GM19328 (cell line): ENCODE data around the gene SLC30A10.
"Not testable (repeated sequence)": the region's sequence is repeated elsewhere in the genome, so short reads cannot be mapped to it uniquely, and the experiment has no call there.

Source experiments
- ATAC-seq: cut with Tn5 transposase; IDR thresholded peaks from one replicate; pipeline ENCODE4 v1.9.1; 2021; ENCODE audit warnings: mild to moderate bottlenecking, moderate library complexity; ENCODE audit not compliant: unreplicated experiment

Gene SLC30A10

DNA sequence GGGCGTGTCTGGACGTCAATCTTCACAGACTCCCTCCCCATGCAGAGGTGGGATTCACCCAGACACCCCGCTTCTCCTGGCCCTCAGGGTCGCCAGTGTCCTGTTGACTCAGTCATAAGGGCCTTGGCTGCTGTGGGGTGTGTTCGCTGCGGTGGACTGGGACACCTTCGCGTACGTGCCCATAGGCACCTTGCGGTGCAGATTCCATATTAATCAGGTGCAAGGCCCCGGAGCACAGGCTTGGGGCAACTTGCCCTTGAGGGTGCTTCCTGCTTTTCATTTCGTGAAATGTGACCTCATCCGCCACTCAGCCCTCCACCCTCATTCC is 398 bp upstream of the SLC30A10 start:
- ATAC-seq: no peak

DNA sequence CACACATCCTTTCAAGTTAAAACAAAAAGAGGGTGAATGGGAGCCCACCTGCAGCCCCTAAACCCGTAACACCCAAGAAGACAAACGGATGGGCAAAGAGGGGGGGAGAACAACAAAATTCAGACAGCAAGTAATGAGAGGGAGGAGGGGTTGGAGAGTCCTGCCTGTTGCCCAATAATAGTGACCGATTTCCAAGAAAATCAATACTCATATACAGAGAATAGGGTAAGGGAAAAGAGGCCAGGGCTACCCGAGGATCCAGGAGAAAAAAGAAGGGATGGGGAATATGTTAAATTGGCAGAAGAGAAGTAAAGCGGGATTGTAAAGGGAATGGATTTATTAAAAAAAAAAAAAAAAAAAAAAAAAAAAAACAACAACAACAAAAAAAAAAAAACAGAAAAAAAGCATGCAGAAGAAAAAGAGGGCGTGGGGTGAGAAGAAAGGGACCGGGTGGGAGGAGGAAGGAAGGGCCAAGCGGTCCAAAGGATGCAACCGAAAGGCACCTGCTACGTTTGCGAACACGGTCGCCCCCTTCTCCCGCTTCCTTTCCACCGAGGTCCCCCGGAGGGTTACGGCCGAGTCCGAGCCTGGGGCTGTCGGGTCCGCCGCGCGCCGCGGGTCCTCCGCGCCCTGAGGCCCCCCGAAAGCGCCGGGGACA is 930 bp downstream of the SLC30A10 start:
- ATAC-seq: no peak

DNA sequence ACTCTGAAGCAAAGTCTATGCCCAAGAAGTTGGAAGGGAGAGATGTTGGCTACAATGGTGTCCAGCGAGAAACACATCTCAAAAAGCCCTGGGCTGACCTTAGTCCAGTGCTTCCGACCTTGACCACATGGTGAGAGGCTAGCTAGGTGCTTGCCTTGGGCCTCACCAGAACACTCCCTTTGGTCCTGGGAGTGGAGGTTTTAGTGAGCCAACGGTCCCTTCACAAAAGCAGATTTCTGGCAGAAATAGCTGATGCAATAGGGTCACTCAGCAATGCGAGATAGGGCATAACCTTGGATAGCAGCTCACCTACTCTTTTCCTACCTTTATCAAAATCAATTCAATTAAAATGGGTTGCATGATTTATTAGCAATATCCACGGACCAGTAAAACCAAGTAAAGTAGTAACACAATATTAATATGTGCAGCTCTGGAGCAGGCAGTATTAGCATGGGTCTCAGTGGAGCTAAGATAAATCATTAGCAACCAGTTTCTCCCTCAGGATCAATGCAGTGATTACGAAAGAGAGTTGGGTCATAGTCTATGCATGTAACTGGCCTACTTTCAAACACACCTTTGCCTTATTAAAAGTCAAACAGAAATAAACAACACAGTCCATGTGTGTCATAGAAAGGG is 1.9 kb downstream of the SLC30A10 start:
- no peak for ATAC-seq

DNA sequence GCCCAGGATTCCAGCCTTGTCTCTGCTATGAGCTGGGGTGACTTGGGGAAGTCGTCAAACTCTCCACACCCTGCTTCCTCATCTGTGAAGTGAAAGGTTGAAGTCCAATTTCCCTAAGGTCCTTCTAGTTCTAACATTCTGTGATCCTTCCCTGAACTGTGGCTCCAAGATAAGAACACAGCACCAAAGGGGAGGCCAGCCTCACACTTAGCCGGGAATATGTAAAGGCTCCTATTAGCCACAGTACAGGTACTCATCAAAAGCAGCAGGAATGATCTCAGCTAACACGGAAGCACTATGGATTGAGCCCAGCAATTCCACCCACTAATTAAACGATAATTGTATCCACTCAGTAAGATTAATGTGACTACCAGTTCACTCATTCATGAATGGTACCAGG is 4.0 kb downstream of the SLC30A10 start:
- ATAC-seq: no peak

DNA sequence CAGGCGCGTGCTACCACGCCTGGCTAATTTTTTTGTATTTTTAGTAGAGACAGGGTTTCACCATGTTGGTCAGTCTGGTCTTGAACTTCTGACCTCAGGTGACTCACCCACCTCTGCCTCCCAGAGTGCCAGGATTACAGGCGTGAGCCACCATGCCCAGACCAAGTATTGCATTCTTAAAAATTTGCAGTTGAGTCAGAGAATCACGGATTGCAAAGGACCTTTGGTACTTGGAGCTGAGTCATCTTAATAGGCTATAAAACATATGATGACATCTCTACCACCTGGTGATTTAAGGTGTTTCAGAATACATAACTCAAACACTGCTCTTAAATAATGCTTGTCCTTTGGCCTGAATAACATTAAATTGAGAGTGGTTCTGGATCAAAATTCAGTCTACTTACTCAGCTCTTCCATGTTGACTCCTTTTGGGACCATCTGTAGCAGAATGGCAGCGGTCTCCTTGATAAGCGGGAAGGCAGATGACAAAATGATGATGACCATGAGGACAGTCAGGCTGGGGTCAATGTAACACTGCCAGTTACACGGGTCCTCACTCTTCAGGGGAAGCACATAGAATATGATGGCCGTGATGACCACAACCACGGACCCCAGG is 10.4 kb downstream of the SLC30A10 start:
- ATAC-seq: no peak

DNA sequence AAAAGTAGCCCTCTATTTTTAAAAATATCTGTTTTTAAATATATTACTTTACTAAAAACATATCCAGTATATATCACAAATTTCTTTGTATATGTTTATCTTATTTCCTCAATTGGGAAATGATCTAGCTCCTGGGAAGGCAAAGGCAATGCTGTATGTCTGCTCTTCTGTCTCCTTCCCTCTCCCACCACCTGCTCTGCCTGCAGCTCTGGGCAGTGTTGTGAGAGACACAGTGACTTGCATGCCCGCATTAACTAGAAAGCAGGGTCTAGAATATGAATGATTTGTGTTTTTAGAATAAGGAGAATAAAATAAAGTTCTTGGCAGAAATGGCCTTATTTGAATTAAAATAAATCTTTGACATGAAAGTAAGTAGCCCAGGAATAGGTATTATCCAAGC is 11.1 kb downstream of the SLC30A10 start:
- no peak for ATAC-seq

DNA sequence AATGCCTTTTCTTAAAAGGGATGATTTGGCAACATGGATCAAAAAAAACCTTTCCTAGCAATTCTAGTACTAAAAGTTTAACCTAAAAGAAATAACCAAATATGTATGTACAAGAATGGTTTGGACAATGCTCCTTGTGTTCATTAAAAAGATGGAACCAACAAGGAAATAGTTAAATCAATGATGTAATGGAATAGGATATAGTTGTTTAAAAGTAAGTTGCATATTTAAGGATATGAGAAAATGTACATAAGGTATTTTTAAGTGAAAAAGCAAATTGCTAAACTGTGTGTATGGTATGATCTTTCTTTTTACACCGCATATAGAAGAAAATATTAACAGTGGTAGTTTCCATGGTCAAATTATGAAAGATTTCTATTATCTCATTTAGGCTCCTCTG is 12.1 kb downstream of the SLC30A10 start:
- no peak for ATAC-seq

DNA sequence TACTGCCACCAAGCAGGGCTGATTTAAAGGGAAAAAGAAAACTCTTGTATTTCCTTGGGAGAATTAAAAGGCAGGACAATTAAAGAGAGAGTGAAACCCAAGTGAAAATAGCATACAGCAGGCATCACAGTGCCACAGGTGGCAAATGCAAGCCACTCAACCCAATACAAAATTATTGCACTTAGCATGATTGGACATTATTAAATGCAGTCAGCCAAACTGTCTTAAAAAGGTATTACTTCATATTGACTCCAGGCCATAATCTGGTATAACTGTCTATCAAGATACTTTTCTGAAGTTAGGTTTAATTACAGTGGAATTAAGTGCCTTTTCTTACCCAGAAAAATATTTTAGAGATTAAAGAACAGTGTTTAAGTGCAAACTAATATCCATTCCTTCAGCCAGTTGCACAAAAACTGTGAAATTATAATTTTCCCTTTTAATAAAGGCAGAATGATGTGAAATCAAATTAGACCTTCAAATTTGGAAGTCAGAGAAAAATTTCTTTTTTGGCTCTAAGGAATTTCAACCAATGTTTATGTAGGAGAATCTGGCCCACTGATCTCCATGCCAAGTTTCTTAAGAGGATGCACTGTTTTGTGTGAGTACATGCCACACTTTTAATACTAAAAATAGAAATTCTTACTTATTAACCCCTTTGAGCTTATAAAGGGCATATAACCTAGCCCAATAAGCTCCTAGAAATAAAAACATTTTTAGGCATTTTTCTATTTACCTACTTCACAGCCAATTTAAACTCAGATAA is 15.2 kb downstream of the SLC30A10 start:
- no peak for ATAC-seq

DNA sequence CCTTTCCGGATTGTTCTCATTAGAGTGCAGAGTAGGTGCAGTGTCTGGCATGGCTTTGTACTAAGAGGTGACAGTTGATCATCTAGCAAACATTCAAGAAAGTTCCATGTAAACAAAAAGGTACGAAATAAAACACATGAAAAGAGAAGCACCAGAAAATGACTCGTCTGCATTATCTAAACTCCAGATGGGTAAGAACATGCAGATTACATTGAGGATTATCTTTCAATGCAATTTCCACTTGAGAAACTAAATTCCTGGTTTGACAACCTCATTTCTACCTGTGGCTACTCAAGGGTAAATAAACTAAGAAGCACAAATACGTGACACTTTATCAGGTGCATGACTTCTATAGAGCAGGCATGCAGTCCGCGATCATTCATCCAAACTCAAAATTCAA is 17.6 kb downstream of the SLC30A10 start:
- ATAC-seq: no peak

DNA sequence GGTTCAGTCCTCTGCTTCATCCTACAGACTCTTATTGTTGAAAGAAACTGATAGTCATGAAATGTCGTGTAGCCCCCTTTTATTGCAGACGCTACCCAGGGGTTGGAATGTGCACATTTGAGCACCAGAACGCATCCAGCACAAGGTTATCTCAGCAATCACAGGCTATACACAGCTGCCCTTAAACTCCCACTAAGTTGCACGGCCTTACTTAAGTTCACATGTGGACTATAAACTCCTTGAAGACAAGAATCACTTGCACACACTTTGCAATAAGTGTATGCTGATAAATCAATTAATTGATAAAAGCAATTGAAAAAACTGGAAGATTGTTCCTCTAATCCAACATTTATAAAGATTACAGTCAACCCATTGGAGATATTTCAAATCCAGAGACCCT is 18.9 kb downstream of the SLC30A10 start:
- ATAC-seq: no peak

DNA sequence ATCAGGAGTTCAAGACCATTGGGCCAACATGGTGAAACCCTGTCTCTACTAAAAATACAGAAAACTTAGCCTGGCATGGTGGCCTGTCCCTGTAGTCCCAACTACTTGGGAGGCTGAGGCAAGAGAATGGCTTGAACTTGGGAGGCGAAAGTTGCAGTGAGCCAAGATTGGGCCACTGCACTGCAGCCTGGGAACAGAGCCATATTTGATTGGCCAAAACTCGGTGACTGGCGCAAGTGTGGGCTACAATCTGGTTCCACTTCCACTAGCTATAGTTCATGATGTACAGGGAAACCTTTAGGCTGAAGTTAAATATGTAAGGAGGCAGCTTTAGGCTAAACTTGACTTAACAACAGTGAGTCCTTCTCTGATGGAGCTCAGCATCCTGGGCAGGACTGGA is 20.2 kb downstream of the SLC30A10 start:
- no peak for ATAC-seq

DNA sequence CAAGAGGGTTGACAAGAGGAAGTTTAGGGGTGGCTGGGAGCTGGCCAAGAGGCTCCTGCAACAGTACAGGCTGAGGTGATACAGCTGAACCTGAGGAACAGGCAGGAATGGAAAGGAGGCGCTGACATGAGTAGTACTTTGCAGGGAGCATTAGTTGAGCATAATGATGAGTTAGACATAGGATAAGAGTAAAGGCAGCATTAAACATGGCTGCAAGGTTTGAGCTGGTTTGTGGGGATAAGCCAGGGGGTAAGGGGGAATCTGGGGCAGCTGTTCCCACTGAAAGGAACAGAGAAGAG is 20.6 kb downstream of the SLC30A10 start:
- ATAC-seq: no peak

DNA sequence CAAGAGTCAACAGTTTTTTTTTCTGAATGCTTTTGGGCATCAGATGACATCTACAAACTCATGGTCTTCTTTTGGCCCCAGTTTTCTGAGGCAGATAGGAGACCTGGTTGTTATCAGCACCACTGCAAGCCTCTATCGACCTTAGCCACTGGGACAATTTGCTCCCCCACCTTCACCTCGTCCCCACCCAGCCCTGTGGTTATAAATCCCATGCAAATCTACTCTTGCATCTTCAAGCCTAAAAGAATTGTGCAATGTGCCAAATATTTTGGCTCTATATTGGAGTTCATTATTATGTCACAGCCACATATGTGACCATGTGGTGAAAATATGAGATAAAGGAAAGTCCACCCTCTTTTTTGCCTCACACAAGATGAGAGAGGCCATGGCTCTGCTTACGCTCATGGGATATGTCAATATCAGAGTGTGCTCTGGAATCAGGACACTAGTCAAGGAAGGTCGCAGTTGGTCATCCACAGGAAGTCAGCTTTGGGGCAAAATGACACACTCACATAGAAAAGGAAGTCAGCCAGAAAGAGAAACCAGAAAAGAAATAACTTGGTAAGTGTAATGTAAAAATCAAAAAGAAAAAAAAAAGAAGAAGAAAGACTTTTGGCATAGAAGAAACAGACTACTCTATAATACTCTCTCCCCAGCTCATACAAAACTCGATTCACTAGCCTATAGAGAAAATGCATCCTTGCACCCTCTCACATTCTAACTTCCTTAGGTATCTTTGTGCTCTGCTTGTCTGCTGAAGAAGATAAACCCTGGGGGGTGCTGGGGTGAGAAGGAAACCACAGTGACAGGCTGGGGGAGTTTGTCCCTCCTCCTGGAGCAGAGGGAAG is 21.2 kb downstream of the SLC30A10 start:
- no peak for ATAC-seq

DNA sequence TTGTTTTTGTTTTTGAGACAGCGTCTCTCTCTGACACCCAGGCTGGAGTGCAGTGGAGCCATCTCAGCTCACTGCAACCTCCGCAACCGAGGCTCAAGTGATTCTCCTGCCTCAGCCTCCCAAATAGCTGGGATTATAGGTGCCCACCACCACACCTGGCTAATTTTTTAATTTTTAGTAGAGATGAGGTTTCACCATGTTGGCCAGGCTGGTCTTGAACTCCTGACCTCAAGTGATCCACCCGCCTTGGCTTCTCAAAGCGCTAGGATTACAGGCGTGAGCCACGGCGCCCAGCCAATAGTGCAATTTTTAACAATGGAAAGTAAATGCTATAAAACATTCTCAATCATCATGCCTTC is 21.8 kb downstream of the SLC30A10 start:
- not testable (repeated sequence) for ATAC-seq

DNA sequence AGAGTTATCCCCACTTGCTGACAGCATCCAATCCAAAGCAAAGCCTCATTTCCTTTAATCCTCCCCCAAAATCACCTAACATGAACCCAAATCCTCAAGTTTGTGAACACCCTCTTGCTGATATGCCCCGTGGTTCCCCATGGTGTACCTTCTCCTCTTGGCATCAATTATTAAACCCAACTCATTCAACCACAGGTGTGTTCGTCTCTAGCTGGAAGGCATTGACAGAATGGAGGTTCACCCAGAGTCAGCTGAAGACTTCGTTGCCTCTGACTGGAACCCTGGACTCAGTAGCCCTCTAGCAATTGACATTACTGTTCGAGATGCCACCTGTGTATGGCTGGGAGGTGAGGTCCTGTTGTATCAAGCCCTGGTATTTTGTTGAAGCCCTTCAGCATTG is 22.8 kb downstream of the SLC30A10 start:
- no peak for ATAC-seq

DNA sequence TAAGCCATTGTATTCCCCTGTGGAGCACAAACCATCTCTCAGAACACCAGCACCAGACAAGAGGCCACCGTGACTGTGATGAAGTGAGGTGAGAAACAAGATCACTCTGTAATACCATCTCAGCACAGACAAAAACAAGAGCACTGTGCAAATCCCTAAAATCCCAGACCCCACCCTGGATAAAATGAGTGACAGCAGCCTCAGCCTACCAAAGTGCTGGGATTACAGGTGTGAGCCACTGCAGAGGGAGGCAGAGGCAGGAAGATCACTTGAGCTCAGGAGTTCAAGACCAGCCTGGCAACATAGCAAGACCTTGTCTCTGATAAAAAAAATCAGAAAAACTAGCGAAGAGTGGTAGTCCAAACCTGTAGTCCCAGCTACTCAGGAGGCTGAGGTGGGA is 23.4 kb downstream of the SLC30A10 start:
- ATAC-seq: no peak

DNA sequence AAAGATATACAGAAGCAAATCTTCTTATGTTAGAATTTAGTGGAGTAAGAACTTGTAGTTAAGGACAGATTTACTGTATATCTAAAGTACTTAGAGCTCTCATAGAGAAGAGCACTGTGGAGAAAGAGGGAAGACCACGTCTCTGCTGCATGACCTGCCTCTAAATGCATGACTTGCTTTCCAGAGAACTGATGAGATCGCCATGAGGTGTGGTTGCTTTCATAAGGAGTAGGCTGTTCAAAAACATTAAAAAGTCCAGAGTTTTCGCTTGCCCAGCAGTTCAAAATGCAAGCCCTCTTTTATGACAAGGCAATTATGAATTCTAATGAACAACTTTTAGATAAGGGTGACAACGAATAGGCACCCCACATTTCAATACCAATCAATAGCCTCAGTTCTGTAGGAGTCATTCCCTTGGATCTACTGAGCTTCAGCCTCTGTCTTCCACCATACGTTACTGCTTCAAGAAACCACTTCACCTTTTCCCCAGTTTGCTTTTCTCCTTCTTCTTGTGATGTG is 24.9 kb downstream of the SLC30A10 start:
- ATAC-seq: no peak

DNA sequence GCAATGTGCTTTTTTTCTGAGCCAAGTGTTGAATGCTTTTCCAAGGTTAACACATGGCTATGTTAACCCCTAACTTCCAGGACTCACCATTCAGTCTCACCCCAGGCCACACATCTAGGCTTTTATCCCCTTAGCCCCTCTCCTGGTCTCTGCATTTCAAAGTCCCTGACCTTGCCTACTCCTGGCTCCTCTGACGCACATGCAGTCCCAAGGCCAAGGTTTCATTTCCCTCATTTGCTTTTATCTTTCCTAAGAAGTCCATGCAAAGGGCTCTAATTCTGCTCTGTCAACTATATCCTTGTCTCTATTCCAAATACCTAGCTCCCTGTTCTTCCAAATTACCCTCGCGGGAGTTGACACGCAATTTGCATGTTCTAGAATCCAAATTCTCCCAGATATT is 25.4 kb downstream of the SLC30A10 start:
- no peak for ATAC-seq

DNA sequence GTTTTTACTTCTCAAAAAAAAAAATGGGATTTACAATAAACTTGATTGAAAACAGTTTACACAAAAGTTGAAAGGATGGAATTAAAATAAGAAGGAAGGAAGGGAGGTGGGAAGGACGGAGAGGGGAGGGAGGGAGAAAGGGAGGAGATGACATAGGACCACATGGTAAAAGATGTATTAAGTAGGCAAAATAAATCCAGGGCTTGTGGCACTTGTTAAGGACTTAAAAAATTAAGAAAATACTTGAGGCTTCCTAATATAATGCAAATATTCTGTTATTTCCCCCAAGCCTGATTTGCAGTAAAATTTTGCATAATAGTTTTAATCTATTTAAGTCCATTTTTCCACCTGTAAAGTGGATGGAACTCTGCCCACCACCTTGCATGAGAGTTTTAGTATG is 27.5 kb downstream of the SLC30A10 start:
- ATAC-seq: no peak

DNA sequence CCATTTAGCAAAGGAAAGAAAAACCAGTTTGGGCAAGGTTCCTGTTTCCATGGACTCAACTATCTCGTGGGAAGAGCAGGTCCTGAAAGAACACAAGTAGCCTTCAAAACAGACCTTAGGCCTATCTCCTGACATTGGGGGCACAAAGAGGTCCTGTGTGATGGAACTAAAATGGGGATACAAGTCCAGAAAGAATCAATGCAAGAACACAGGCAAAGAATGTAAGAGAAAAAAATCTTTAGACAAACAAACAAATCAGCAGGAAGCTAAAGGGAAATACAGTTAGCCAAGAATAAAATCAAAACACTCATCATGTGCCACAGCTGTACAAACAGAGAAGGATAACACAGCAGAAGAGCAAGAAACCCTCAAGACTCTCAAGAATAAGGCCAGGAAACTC is 28.2 kb downstream of the SLC30A10 start:
- ATAC-seq: no peak

DNA sequence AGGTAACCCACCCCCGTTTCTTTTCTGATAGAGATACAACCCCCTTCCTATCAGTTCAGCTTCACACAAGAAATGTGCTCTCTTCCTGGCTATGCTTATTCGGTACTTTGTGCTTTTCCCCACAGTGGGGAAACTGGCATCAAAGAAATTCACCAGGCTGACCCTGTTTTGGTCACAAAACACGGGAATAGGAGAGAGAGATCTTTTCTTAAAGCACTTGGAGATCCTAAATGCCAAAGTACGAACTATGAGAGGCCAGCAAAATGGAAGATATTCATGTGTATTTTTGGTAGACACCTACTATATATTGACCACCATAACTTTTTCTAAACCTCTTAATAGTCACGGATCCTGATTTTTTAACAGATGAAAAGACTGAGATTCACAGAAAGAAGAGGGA is 30.0 kb downstream of the SLC30A10 start:
- ATAC-seq: no peak
